ENCODE measurements around the gene ZNF264.

ZNF264 gene

GRCh38 chr19:57165846-57166245, 25.5 kb upstream of the ZNF264 start:
- TF ChIP-seq CTCF (IDR thresholded peaks at IDR 0.05; ENCODE audit: poor library complexity, severe bottlenecking), result no peak
- Histone ChIP-seq H3K4me3 (ENCODE audit: severe bottlenecking) (no peak overlapping the region), H3K27ac (ENCODE audit: poor library complexity, severe bottlenecking) (no peak overlapping the region), H3K4me1 (ENCODE audit: insufficient read depth, poor library complexity, severe bottlenecking) (no peaks in the 10 kb centered on the region), H3K27me3 (ENCODE audit: insufficient read depth, poor library complexity, severe bottlenecking) (no peaks in the 10 kb centered on the region), H3K9me3 (ENCODE audit: severe bottlenecking) (no peaks in the 10 kb centered on the region), H3K36me3 (ENCODE audit: low read depth) (no peaks in the 10 kb centered on the region)
- DNase-seq (ENCODE audit: low spot score) (no peak), ATAC-seq (ENCODE audit: low read depth) (no peak)

GRCh38 chr19:57167385-57167784, 23.9 kb upstream of the ZNF264 start, which contains the start of gene DUXA:
Gene DUXA, minus strand, starts transcription at chr19:57167485. Its CDS starts 42 bp downstream, at chr19:57167443.
- Histone ChIP-seq H3K4me3 (ENCODE audit: severe bottlenecking) (no peak within 1 kb of the TSS), H3K27me3 (ENCODE audit: insufficient read depth, poor library complexity, severe bottlenecking) (no peaks in the 10 kb centered on the region), H3K9me3 (ENCODE audit: severe bottlenecking) (no peaks in the 10 kb centered on the region), H3K4me1 (ENCODE audit: insufficient read depth, poor library complexity, severe bottlenecking) (no peaks in the 10 kb centered on the region), H3K27ac (ENCODE audit: poor library complexity, severe bottlenecking) (no peak within 1 kb of the TSS), H3K36me3 (ENCODE audit: low read depth) (no peaks in the 10 kb centered on the region)
- ATAC-seq (ENCODE audit: low read depth), result no peak
- TF ChIP-seq CTCF (IDR thresholded peaks at IDR 0.05; ENCODE audit: poor library complexity, severe bottlenecking), result no peak
- DNase-seq (ENCODE audit: low spot score), result no peak

- ATAC-seq (ENCODE audit: low read depth) (peak; percentile 43; the same call in 2 of the 3 replicates), DNase-seq (ENCODE audit: low spot score) (no peak)
- Histone ChIP-seq H3K27ac (ENCODE audit: poor library complexity, severe bottlenecking) (no peak overlapping the region), H3K36me3 (ENCODE audit: low read depth) (no peaks in the 10 kb centered on the region), H3K4me3 (ENCODE audit: severe bottlenecking) (peak overlapping the region; percentile 22), H3K9me3 (ENCODE audit: severe bottlenecking) (no peaks in the 10 kb centered on the region), H3K27me3 (ENCODE audit: insufficient read depth, poor library complexity, severe bottlenecking) (no peaks in the 10 kb centered on the region), H3K4me1 (ENCODE audit: insufficient read depth, poor library complexity, severe bottlenecking) (no peaks in the 10 kb centered on the region)
- TF ChIP-seq CTCF (IDR thresholded peaks at IDR 0.05; ENCODE audit: poor library complexity, severe bottlenecking), result no peak
Observed at GRCh38 chr19:57171551-57172081, 19.7 kb upstream of the ZNF264 start.

- ATAC-seq (ENCODE audit: low read depth) (no peak), DNase-seq (ENCODE audit: low spot score) (no peak)
- H3K27ac ChIP-seq (ENCODE audit: poor library complexity, severe bottlenecking), result no peak overlapping the region
- no peak overlapping the region for H3K4me3 ChIP-seq (ENCODE audit: severe bottlenecking)
- TF ChIP-seq CTCF (IDR thresholded peaks at IDR 0.05; ENCODE audit: poor library complexity, severe bottlenecking), result no peak
- H3K4me1 ChIP-seq (ENCODE audit: insufficient read depth, poor library complexity, severe bottlenecking), result peaks cover 8% of the 10 kb centered on the region
- H3K9me3 ChIP-seq (ENCODE audit: severe bottlenecking), result no peaks in the 10 kb centered on the region
- H3K27me3 ChIP-seq (ENCODE audit: insufficient read depth, poor library complexity, severe bottlenecking), result no peaks in the 10 kb centered on the region
- H3K36me3 ChIP-seq (ENCODE audit: low read depth), result peaks cover 30% of the 10 kb centered on the region
Observed at GRCh38 chr19:57190301-57190700, 999 bp upstream of the ZNF264 start.

- ATAC-seq (ENCODE audit: low read depth) (peak; percentile 26; the same call in 2 of the 3 replicates), DNase-seq (ENCODE audit: low spot score) (no peak)
- peak overlapping the region; percentile 51 for H3K27ac ChIP-seq (ENCODE audit: poor library complexity, severe bottlenecking)
- peaks cover 8% of the 10 kb centered on the region for H3K4me1 ChIP-seq (ENCODE audit: insufficient read depth, poor library complexity, severe bottlenecking)
- no peak for TF ChIP-seq CTCF (IDR thresholded peaks at IDR 0.05; ENCODE audit: poor library complexity, severe bottlenecking)
- no peaks in the 10 kb centered on the region for H3K27me3 ChIP-seq (ENCODE audit: insufficient read depth, poor library complexity, severe bottlenecking)
- H3K9me3 ChIP-seq (ENCODE audit: severe bottlenecking), result no peaks in the 10 kb centered on the region
- H3K36me3 ChIP-seq (ENCODE audit: low read depth), result peaks cover 47% of the 10 kb centered on the region
- peak overlapping the region; percentile 91 for H3K4me3 ChIP-seq (ENCODE audit: severe bottlenecking)
Observed at GRCh38 chr19:57192077-57192420, 749 bp downstream of the ZNF264 start.

All from RWPE2 (cell line).